AG09319 (cell line): ENCODE measurements around the gene ZDHHC8.
A peak's percentile ranks its signal among the peaks of the same experiment; 100 is the strongest.

Experiments used
- DNase-seq: peaks from one replicate; pipeline ENCODE4 v3.0.0-alpha.2; 2010; ENCODE audit warnings: low read depth; ENCODE audit errors: extremely low read depth
- CTCF ChIP-seq: IDR thresholded peaks from 2 replicates; pipeline ENCODE4 v1.5.1; 2011; ENCODE audit warnings: low read depth, mild to moderate bottlenecking, inconsistent platforms, low read length, moderate library complexity

The ZDHHC8 gene

DNA sequence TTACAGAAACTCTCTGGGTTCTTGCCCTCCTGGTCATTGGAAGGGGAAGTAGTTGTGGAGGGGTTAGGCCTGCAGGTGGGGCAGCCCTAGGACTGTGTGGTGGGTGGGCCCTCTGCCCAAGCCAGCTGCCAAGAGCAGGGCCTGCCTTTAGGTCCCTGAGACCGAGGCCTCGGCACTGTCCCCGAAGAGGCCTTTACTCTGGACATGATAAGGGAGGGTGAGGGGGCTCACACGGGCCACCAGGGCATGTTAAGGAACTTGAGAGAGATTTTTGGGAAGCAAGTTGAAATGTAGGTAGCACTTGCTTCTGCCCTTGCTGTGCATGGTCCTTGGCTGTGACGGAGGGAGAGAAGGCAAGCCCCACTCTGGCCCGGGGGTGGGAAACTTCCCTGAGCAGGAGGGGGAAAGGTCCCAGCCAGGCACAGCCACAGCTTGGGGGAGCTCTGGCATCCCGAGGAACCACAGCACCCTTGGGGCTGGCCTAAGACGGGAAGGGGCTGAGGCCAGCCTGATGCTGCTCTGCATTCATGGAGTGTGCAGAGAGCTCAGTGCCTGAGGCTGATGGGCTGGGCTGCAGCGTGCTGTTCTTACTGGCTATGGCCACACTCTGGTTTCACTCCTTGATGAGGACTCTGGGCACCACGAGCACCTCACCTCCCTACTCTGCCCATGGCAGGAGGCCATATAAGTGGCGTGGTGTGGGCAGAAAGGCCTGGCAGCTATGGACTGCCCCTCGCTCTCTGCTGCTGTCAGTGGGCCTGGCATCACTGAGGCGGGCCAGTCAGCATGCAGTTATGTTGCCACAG is 23.4 kb upstream of the ZDHHC8 start:
- TF ChIP-seq CTCF, result no peak
- DNase-seq, result no peak

DNA sequence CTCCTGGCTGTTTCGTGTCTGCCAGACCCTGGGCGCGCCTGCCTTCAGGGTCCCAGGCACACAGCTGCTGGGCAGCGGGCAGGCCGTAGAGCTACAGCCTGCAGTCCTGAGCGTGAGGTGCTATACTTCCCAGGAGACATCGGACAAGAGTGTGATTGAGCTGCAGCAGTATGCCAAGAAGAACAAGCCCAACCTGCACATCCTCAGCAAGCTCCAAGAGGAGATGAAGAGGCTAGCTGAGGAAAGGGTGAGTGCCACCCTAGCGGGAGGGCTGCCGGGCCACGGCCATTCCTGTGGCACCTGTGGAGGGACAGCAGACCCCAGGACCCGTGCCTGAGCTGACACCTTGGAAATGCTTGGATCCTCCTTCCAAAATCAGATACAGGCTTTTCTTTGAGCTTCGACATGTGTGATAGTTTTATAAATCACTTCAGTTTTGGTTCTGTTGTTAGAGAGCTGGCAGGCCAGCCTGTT is 22.8 kb upstream of the ZDHHC8 start:
- no peak for DNase-seq
- no peak for TF ChIP-seq CTCF

DNA sequence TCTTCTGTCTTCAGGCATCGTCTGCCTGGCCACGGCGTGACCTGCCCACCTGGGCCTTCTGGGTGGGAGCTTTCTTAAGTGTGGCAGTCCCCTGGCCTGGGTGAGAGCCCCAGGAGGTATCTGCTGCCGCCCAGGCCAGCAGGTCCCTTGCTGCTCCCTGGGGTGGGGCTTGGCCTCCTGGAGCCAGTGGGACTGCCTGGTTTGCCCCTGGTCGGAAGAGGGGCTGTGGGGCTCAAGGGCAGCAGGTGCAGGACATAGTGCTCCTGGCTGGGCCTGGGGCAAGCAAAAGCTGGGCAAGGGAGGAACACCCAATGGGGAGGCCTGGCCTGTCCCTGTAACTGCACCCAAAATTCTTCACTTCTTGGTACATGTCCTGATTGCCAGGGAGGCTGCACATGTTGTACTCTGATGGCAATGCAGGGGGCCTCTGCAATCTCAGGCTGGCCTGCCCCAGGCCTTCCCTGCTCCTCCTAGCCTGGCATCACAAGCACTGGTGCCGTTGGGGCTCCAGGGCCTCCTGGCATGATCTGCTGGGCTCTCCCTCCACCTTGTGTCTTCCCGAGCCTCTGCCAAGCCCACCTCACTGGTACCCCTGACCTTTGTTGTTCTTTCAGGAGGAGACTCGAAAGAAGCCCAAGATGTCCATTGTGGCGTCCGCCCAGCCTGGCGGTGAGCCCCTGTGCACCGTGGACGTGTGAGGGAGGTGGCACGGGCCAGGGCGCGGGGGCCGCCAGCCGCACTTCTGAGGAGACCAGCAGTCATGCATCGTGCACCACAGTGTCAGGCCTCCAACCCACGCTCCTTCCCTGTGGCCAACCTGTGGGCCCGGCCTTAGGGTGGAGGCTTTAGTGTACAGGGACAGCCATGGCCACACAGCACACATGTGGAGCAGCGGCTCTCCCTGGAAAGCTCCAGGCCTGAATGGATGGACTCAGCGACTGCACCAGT is 21.9 kb upstream of the ZDHHC8 start:
- no peak for DNase-seq
- TF ChIP-seq CTCF, result no peak

DNA sequence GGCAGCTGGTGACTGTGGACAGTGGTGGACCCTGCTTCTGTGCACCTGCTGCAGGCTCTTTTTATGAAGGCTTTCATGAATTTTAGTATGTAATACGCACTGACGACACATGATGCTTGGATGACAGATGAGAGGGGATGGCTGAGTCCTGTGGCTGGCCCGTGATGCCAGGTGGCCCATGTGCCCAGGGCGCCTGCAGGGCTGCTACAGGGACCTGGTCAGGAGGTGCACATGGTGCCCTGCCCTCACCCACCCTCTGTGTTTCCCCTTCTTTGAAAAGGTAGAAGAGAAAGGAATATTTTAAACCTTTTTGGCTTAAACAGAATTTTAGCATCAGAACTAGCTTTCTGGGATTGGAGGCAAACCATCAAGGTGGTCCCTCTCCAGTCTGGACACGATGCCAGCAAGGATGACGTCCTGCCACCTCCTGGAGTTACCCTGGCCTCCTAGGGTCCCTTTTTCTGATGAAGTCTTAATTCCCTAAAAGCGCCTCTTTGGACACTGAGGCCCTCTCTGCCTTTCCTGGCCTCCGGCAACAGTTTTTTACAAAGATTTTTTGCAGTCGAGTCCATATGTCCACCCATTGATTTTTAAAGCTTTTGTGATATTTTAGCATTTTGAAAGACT is 21.1 kb upstream of the ZDHHC8 start:
- no peak for TF ChIP-seq CTCF
- no peak for DNase-seq

DNA sequence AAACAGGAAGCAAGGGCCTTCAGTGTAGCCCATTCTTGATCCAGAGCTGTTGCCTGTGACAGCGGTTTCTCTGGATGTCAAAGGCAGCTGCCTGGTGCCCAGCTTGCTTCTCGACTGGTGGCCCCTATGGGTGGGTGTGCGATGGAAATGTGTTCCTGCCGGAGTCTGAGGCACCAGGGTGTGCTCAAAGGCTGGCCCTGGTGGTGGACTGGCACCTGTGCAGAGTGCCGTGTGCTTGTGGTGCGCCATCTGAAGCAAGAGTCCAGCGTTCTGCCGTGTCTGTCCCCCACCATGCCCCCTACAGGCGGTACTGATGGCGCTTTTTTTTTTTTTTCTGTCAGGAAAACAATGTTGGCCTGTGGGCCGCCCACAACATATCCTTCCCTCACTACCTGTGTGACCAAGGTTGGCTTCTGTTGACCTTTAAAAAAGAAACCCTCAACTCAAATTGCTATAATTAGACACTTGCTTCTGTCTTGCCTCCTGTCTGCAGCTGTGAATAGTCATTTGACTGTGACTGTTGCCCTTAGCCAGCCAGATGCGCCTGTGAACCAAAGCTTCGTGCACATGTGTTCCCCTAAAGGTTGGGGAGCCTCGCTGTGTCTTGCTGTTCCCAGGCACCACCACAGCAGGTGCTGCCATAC is 20.4 kb upstream of the ZDHHC8 start:
- no peak for DNase-seq
- TF ChIP-seq CTCF, result peak; percentile 34

GRCh38 chr22:20111689-20112622 is 19.6 kb upstream of the ZDHHC8 start:
- TF ChIP-seq CTCF, result no peak
- no peak for DNase-seq
